ENCODE measurements around the gene S1PR1.

The S1PR1 gene

GRCh38 chr1:101265684-101266083 lies 28.9 kb downstream of the S1PR1 start:
- H3K4me3 ChIP-seq (ENCODE audit: low read depth, low read length): no peak overlapping the region
- no peak for DNase-seq (ENCODE audit: low read depth)
- TF ChIP-seq CTCF (conservative IDR thresholded peaks at IDR 0.05; ENCODE audit: low read depth, low read length): no peak

- no peak for DNase-seq (ENCODE audit: low read depth)
- no peak overlapping the region for H3K4me3 ChIP-seq (ENCODE audit: low read depth, low read length)
- TF ChIP-seq CTCF (conservative IDR thresholded peaks at IDR 0.05; ENCODE audit: low read depth, low read length): no peak
These were observed 30.3 kb downstream of the S1PR1 start for GRCh38 chr1:101267082-101267481.

- no peak for DNase-seq (ENCODE audit: low read depth)
- no peak for TF ChIP-seq CTCF (conservative IDR thresholded peaks at IDR 0.05; ENCODE audit: low read depth, low read length)
These were observed 32.1 kb downstream of the S1PR1 start for GRCh38 chr1:101268893-101269292.

GRCh38 chr1:101275672-101276071 lies 38.9 kb downstream of the S1PR1 start:
- no peak overlapping the region for H3K4me3 ChIP-seq (ENCODE audit: low read depth, low read length)
- no peak for DNase-seq (ENCODE audit: low read depth)
- TF ChIP-seq CTCF (conservative IDR thresholded peaks at IDR 0.05; ENCODE audit: low read depth, low read length): no peak

More at GRCh38 chr1:101268893-101269292, 32.1 kb downstream of the S1PR1 start:
- no peak overlapping the region for H3K4me3 ChIP-seq (ENCODE audit: low read depth, low read length)

- H3K4me3 ChIP-seq (ENCODE audit: low read depth, low read length): no peak overlapping the region
- no peak for DNase-seq (ENCODE audit: low read depth)
- TF ChIP-seq CTCF (conservative IDR thresholded peaks at IDR 0.05; ENCODE audit: low read depth, low read length): no peak
These were observed 40.0 kb downstream of the S1PR1 start for GRCh38 chr1:101276818-101277217.

GRCh38 chr1:101278238-101278637 lies 41.4 kb downstream of the S1PR1 start:
- TF ChIP-seq CTCF (conservative IDR thresholded peaks at IDR 0.05; ENCODE audit: low read depth, low read length): no peak
- DNase-seq (ENCODE audit: low read depth): no peak
- H3K4me3 ChIP-seq (ENCODE audit: low read depth, low read length): no peak overlapping the region

GRCh38 chr1:101278845-101279244 lies 42.0 kb downstream of the S1PR1 start:
- no peak for DNase-seq (ENCODE audit: low read depth)
- no peak for TF ChIP-seq CTCF (conservative IDR thresholded peaks at IDR 0.05; ENCODE audit: low read depth, low read length)
- H3K4me3 ChIP-seq (ENCODE audit: low read depth, low read length): no peak overlapping the region
